HepG2 (cell line): Measurements from ENCODE around the gene ATP9A. TPM values are rescaled to one million over a fixed set of nuclear protein-coding genes. Genes with fewer than 3 reads are reported as not detected.

Experiments used
- CCDC6 ChIP-seq: sonication (generic); formaldehyde crosslinking; IDR thresholded peaks from 2 replicates; pipeline ENCODE4 v1.8.1; 2022; ENCODE audit warnings: mild to moderate bottlenecking, missing genetic modification reagents, moderate library complexity
- DPF2 ChIP-seq: sonication (generic); formaldehyde crosslinking; IDR thresholded peaks from 2 replicates; pipeline ENCODE4 v1.4.0; 2020; ENCODE audit warnings: mild to moderate bottlenecking, low read depth, missing genetic modification reagents, borderline replicate concordance
- HDAC1 ChIP-seq: sonication (generic); formaldehyde crosslinking; IDR thresholded peaks from 2 replicates; pipeline ENCODE4 v1.5.1; 2020; ENCODE audit warnings: mild to moderate bottlenecking, missing genetic modification reagents
- MED8 ChIP-seq: sonication (generic); formaldehyde crosslinking; IDR thresholded peaks from 2 replicates; pipeline ENCODE4 v1.8.1; 2023; ENCODE audit warnings: mild to moderate bottlenecking, missing genetic modification reagents; ENCODE audit not compliant: insufficient replicate concordance
- REPIN1 ChIP-seq: sonication (generic); formaldehyde crosslinking; IDR thresholded peaks from 2 replicates; pipeline ENCODE4 v1.8.0; 2022; ENCODE audit warnings: missing genetic modification reagents, low read depth, mild to moderate bottlenecking, borderline replicate concordance
- SNAI1 ChIP-seq: sonication (generic); formaldehyde crosslinking; IDR thresholded peaks from 2 replicates; pipeline ENCODE4 v1.5.0; 2020; ENCODE audit warnings: mild to moderate bottlenecking, missing genetic modification reagents, borderline replicate concordance
- TFDP1 ChIP-seq: IDR thresholded peaks from 2 replicates; pipeline ENCODE4 v1.6.1; 2016; ENCODE audit warnings: missing compliant biosample characterization, missing genetic modification reagents, borderline replicate concordance
- ZBTB39 ChIP-seq: sonication (generic); formaldehyde crosslinking; IDR thresholded peaks from 2 replicates; pipeline ENCODE4 v1.5.0; 2020; ENCODE audit warnings: missing genetic modification reagents
- ZMYM2 ChIP-seq: sonication (generic); formaldehyde crosslinking; IDR thresholded peaks from 2 replicates; pipeline ENCODE4 v1.8.0; 2022; ENCODE audit warnings: mild to moderate bottlenecking, missing genetic modification reagents
- ZNF362 ChIP-seq: sonication (generic); formaldehyde crosslinking; IDR thresholded peaks from 2 replicates; pipeline ENCODE4 v1.4.0; 2020; ENCODE audit warnings: missing genetic modification reagents, mild to moderate bottlenecking, borderline replicate concordance
- ZNF503 ChIP-seq: sonication (generic); formaldehyde crosslinking; IDR thresholded peaks from 2 replicates; pipeline ENCODE4 v1.4.0; 2020; ENCODE audit warnings: missing genetic modification reagents
- ZNF512 ChIP-seq: sonication (generic); formaldehyde crosslinking; IDR thresholded peaks from 2 replicates; pipeline ENCODE4 v1.4.0; 2020; ENCODE audit warnings: mild to moderate bottlenecking, missing genetic modification reagents
- polyA plus RNA-seq, 8 experiments: library from polyadenylated mRNA; depleted of rRNA in 3 of 8; stranded (reverse) in 7 of 8; unstranded in 1 of 8; fragments of >200 nt; fragmentation: Illumina TruSeq in 4 of 8; extraction: Trizol in 4 of 8; gene quantifications; 2 replicates each; pipeline versions ENCODE4 v1.2.1 to v1.2.3, GENCODE V29; 2011 to 2016; ENCODE audit warnings: low read depth in 4 of 8, missing spikeins in 1 of 8, mixed read lengths in 1 of 8; ENCODE audit not compliant: insufficient read depth in 1 of 8
- total RNA-seq, 5 experiments: library from RNA; depleted of rRNA; stranded (reverse); fragments of >200 nt; fragmentation: Illumina TruSeq; extraction: Trizol; gene quantifications; 2 replicates each; pipeline ENCODE4 v1.2.3, GENCODE V29; 2016; ENCODE audit warnings: low read depth in 1 of 5
- TF ChIP-seq, protein P1 (sequence below): sonication (generic); formaldehyde crosslinking; IDR thresholded peaks from 2 replicates; pipeline ENCODE4 v1.5.0; 2020; ENCODE audit warnings: missing genetic modification reagents, mild to moderate bottlenecking, borderline replicate concordance
- TF ChIP-seq, protein P2 (sequence below): sonication (generic); formaldehyde crosslinking; IDR thresholded peaks from 2 replicates; pipeline ENCODE4 v1.9.0; 2021; ENCODE audit warnings: missing genetic modification reagents, mild to moderate bottlenecking, borderline replicate concordance

Gene ATP9A
- total and polyA plus RNA-seq, 2 of the 13 experiments (the other 11 are each of a cell fraction or from before 2014, with no cell fraction given): 11.8 to 18.5 TPM

GRCh38 chr20:51760905-51761546 lies 7.2 kb downstream of the ATP9A start (continued):
- peak; percentile 97 for TF ChIP-seq ZNF362
- TF ChIP-seq ZBTB39 (CRISPR knock-in tag): no peak
- TF ChIP-seq MED8: peak; percentile 48
- TF ChIP-seq, protein P1, sequence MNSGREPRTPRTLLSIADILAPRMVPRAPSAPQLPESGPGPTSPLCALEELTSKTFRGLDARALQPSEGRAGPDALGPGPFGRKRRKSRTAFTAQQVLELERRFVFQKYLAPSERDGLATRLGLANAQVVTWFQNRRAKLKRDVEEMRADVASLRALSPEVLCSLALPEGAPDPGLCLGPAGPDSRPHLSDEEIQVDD: no peak
- TF ChIP-seq TFDP1 (CRISPR knock-in tag): no peak
- TF ChIP-seq DPF2 (CRISPR knock-in tag): peak; percentile 69
- TF ChIP-seq ZNF503 (CRISPR knock-in tag): peak; percentile 68; the same call in 1 of the 2 replicates
- TF ChIP-seq ZMYM2 (CRISPR knock-in tag): no peak
- TF ChIP-seq, protein P2, sequence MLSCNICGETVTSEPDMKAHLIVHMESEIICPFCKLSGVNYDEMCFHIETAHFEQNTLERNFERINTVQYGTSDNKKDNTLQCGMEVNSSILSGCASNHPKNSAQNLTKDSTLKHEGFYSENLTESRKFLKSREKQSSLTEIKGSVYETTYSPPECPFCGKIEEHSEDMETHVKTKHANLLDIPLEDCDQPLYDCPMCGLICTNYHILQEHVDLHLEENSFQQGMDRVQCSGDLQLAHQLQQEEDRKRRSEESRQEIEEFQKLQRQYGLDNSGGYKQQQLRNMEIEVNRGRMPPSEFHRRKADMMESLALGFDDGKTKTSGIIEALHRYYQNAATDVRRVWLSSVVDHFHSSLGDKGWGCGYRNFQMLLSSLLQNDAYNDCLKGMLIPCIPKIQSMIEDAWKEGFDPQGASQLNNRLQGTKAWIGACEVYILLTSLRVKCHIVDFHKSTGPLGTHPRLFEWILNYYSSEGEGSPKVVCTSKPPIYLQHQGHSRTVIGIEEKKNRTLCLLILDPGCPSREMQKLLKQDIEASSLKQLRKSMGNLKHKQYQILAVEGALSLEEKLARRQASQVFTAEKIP: no peak
- TF ChIP-seq SNAI1 (CRISPR knock-in tag): no peak
- TF ChIP-seq ZNF512 (CRISPR knock-in tag): 0 out of 2 replicates have a peak, but pooled peaks have one; percentile 13
- TF ChIP-seq CCDC6 (CRISPR knock-in tag): 0 out of 2 replicates have a peak, but pooled peaks have one; percentile 30
- no peak for TF ChIP-seq REPIN1 (CRISPR knock-in tag)
- TF ChIP-seq HDAC1: peak; percentile 53
